Measurements from ENCODE around the gene ADM5.

- TF ChIP-seq CTCF (conservative IDR thresholded peaks at IDR 0.05 in 1 of 2, IDR thresholded peaks at IDR 0.05 in 1 of 2; ENCODE audit: low read depth in 1 of 2, low read length in 2 of 2) = no peak
- TF ChIP-seq EZH2 (IDR thresholded peaks at IDR 0.05; ENCODE audit: low read length, missing control alignments) = no peak
These were observed 9.5 kb upstream of the ADM5 start for GRCh38 chr19:49679771-49680413.

Data from fibroblast of lung (primary cell).